Osteoblast (primary cell): ENCODE measurements around the gene NRARP. TPM values are rescaled to one million over a fixed set of nuclear protein-coding genes. Genes with fewer than 3 reads are reported as not detected.

Source experiments
- DNase-seq: peaks from one replicate; pipeline ENCODE4 v3.0.0; 2011; ENCODE audit warnings: low spot score, mixed read lengths; ENCODE audit not compliant: insufficient read length; ENCODE audit errors: missing footprints
- H2AFZ ChIP-seq: 2 replicates; pipeline ENCODE4 v1.6.0; 2011; ENCODE audit warnings: mild to moderate bottlenecking, low read length
- H3K27ac ChIP-seq: 2 replicates; pipeline ENCODE4 v1.5.1; 2011; ENCODE audit warnings: mild to moderate bottlenecking, low read depth, low read length, moderate library complexity
- H3K27me3 ChIP-seq: 2 replicates; pipeline ENCODE4 v1.6.0; 2012; ENCODE audit warnings: mild to moderate bottlenecking, control low read depth, inconsistent platforms, low read length, moderate library complexity; ENCODE audit not compliant: insufficient read depth
- H3K36me3 ChIP-seq: 2 replicates; pipeline ENCODE4 v1.5.1; 2011; ENCODE audit warnings: mild to moderate bottlenecking, low read length, control low read depth, moderate library complexity; ENCODE audit not compliant: insufficient read depth
- H3K4me1 ChIP-seq: 2 replicates; pipeline ENCODE4 v1.5.1; 2011; ENCODE audit warnings: mild to moderate bottlenecking, low read length, control low read depth, moderate library complexity; ENCODE audit not compliant: insufficient read depth
- H3K4me2 ChIP-seq: 2 replicates; pipeline ENCODE4 v1.6.0; 2011; ENCODE audit warnings: mild to moderate bottlenecking, low read length; ENCODE audit not compliant: insufficient read depth
- H3K4me3 ChIP-seq: fragments of 200-600 bp; sonication (generic); 3 replicates; pipeline ENCODE4 v1.5.1; 2012; ENCODE audit warnings: mild to moderate bottlenecking, low read length, inconsistent platforms; ENCODE audit not compliant: insufficient read depth
- H3K79me2 ChIP-seq: 2 replicates; pipeline ENCODE4 v1.6.0; 2012; ENCODE audit warnings: mild to moderate bottlenecking, low read length, control low read depth, inconsistent platforms; ENCODE audit not compliant: insufficient read depth
- H3K9me3 ChIP-seq: 2 replicates; pipeline ENCODE4 v1.5.1; 2011; ENCODE audit warnings: low read depth, low read length, control low read depth
- H4K20me1 ChIP-seq: 2 replicates; pipeline ENCODE4 v1.6.0; 2012; ENCODE audit warnings: mild to moderate bottlenecking, low read length, control low read depth; ENCODE audit not compliant: insufficient read depth
- total RNA-seq: library from RNA; depleted of rRNA; stranded (reverse); fragments of >200 nt; gene quantifications from 2 replicates; pipeline ENCODE4 v1.2.3, GENCODE V29; 2012
- TF ChIP-seq, protein P1 (sequence below): IDR thresholded peaks from 2 replicates; pipeline ENCODE4 v1.5.1; 2011; ENCODE audit warnings: mild to moderate bottlenecking, low read depth, low read length, moderate library complexity; ENCODE audit errors: extremely low read depth

NRARP gene
- total RNA-seq, 1 donor = under 0.01 TPM

- no peak overlapping the region for H3K27ac ChIP-seq
- peaks cover 3% of the 10 kb centered on the region for H4K20me1 ChIP-seq
- no peaks in the 10 kb centered on the region for H3K27me3 ChIP-seq
- H3K4me3 ChIP-seq = no peak overlapping the region
- no peak overlapping the region for H3K4me2 ChIP-seq
- H2AFZ ChIP-seq = no peak overlapping the region
- DNase-seq = peak; percentile 87
- TF ChIP-seq, protein P1, sequence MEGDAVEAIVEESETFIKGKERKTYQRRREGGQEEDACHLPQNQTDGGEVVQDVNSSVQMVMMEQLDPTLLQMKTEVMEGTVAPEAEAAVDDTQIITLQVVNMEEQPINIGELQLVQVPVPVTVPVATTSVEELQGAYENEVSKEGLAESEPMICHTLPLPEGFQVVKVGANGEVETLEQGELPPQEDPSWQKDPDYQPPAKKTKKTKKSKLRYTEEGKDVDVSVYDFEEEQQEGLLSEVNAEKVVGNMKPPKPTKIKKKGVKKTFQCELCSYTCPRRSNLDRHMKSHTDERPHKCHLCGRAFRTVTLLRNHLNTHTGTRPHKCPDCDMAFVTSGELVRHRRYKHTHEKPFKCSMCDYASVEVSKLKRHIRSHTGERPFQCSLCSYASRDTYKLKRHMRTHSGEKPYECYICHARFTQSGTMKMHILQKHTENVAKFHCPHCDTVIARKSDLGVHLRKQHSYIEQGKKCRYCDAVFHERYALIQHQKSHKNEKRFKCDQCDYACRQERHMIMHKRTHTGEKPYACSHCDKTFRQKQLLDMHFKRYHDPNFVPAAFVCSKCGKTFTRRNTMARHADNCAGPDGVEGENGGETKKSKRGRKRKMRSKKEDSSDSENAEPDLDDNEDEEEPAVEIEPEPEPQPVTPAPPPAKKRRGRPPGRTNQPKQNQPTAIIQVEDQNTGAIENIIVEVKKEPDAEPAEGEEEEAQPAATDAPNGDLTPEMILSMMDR = no peak
- no peaks in the 10 kb centered on the region for H3K79me2 ChIP-seq
- no peaks in the 10 kb centered on the region for H3K9me3 ChIP-seq
- H3K36me3 ChIP-seq = no peaks in the 10 kb centered on the region
- no peaks in the 10 kb centered on the region for H3K4me1 ChIP-seq
These were observed 18.7 kb upstream of the NRARP start for GRCh38 chr9:137320555-137321384.

- Histone ChIP-seq H3K27ac (no peak overlapping the region), H4K20me1 (peaks cover 3% of the 10 kb centered on the region), H3K9me3 (no peaks in the 10 kb centered on the region), H2AFZ (no peak overlapping the region), H3K27me3 (no peaks in the 10 kb centered on the region), H3K79me2 (no peaks in the 10 kb centered on the region), H3K36me3 (no peaks in the 10 kb centered on the region), H3K4me1 (no peaks in the 10 kb centered on the region), H3K4me3 (no peak overlapping the region), H3K4me2 (no peak overlapping the region)
- TF ChIP-seq, protein P1 = no peak
- peak; percentile 85 for DNase-seq
These were observed 17.9 kb upstream of the NRARP start for GRCh38 chr9:137319739-137320551.

- H2AFZ ChIP-seq = no peak overlapping the region
These were observed 17.1 kb upstream of the NRARP start for GRCh38 chr9:137319011-137319738.

More at GRCh38 chr9:137319011-137319738, 17.1 kb upstream of the NRARP start:
- Histone ChIP-seq H3K9me3 (no peaks in the 10 kb centered on the region), H3K79me2 (no peaks in the 10 kb centered on the region), H3K4me1 (no peaks in the 10 kb centered on the region), H4K20me1 (peaks cover 3% of the 10 kb centered on the region), H3K36me3 (no peaks in the 10 kb centered on the region), H3K4me2 (no peak overlapping the region), H3K27me3 (no peaks in the 10 kb centered on the region), H3K27ac (no peak overlapping the region), H3K4me3 (no peak overlapping the region)
- TF ChIP-seq, protein P1 = peak; percentile 41
- DNase-seq = peak; percentile 99
